Small intestine (tissue), 16 donors: Measurements from ENCODE around the gene SLC16A13. TPM values are rescaled to one million over a fixed set of nuclear protein-coding genes. Genes with fewer than 3 reads are reported as not detected.
"Not testable (repeated sequence)": the region's sequence is repeated elsewhere in the genome, so short reads cannot be mapped to it uniquely, and the experiment has no call there.

Experiments
- DNase-seq, 2 donors: peaks; one replicate each; pipeline versions ENCODE4 v3.0.0 to v3.0.0-alpha.2; 2013
- FAIRE-seq: peaks from 2 replicates; lab custom pipeline; 2012; peaks lifted over from hg19 to GRCh38; lab: Jason Lieb, UNC
- H3K27ac ChIP-seq, 3 donors: one replicate each; pipeline ENCODE4 v1.5.1; 2013; ENCODE audit warnings: low read length in 2 of 3, mild to moderate bottlenecking in 2 of 3, control low read depth in 1 of 3, inconsistent platforms in 1 of 3, low read depth in 1 of 3, moderate library complexity in 1 of 3
- H3K27me3 ChIP-seq, 3 donors: one replicate each; pipeline ENCODE4 v1.6.1; 2013; ENCODE audit warnings: low read length in 3 of 3, inconsistent platforms in 1 of 3; ENCODE audit not compliant: control insufficient read depth in 3 of 3, insufficient read depth in 3 of 3
- H3K36me3 ChIP-seq, 3 donors: one replicate each; pipeline ENCODE4 v1.6.1; 2013; ENCODE audit warnings: low read length in 3 of 3, inconsistent platforms in 1 of 3, low read depth in 1 of 3, mild to moderate bottlenecking in 1 of 3, moderate library complexity in 1 of 3; ENCODE audit not compliant: control insufficient read depth in 3 of 3, insufficient read depth in 2 of 3
- H3K4me1 ChIP-seq, 3 donors: one replicate each; pipeline ENCODE4 v1.6.1; 2013; ENCODE audit warnings: low read length in 2 of 3, inconsistent platforms in 1 of 3, low read depth in 1 of 3, mild to moderate bottlenecking in 1 of 3, moderate library complexity in 1 of 3; ENCODE audit not compliant: control insufficient read depth in 3 of 3, insufficient read depth in 2 of 3
- H3K4me3 ChIP-seq, 3 donors: one replicate each; pipeline ENCODE4 v1.5.1; 2013; ENCODE audit warnings: low read length in 3 of 3, control low read depth in 1 of 3, inconsistent platforms in 1 of 3, low read depth in 1 of 3, mild to moderate bottlenecking in 1 of 3, moderate library complexity in 1 of 3
- H3K9me3 ChIP-seq, 2 donors: one replicate each; pipeline ENCODE4 v1.6.1; 2013; ENCODE audit warnings: low read depth in 1 of 2, low read length in 1 of 2; ENCODE audit not compliant: control insufficient read depth in 2 of 2, insufficient read depth in 1 of 2
- WGBS, 3 donors: extraction: QIAGEN DNeasy Blood & Tissue Kit; methylation state at CpG; one replicate each; pipeline ENCODE4 v1.1.7; 2013; 5-methylcytosine and 5-hydroxymethylcytosine counted together
- long read RNA-seq, 10 donors: transcript quantifications; one replicate each; lab custom pipeline, GENCODE V29; 2026
- polyA plus RNA-seq, 4 donors: library from polyadenylated mRNA; stranded (reverse) in 3 of 4; unstranded in 1 of 4; fragments of 200-250 nt in 3 of 4; fragments of 120-200 nt in 1 of 4; gene quantifications; one replicate each; pipeline versions ENCODE4 v1.2.1 to v1.2.3, GENCODE V29; 2013
- donor health status: healthy with polysubstance abuse.
- donor health status: control.
- donor health status: control.
- donor health status: Bipolar disorder and iron deficiency.
- donor health status: healthy.

Gene SLC16A13, protein sequence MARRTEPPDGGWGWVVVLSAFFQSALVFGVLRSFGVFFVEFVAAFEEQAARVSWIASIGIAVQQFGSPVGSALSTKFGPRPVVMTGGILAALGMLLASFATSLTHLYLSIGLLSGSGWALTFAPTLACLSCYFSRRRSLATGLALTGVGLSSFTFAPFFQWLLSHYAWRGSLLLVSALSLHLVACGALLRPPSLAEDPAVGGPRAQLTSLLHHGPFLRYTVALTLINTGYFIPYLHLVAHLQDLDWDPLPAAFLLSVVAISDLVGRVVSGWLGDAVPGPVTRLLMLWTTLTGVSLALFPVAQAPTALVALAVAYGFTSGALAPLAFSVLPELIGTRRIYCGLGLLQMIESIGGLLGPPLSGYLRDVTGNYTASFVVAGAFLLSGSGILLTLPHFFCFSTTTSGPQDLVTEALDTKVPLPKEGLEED
- polyA plus RNA-seq = 10 to 100 TPM in 1 of 4 donors, 1 to 10 TPM in 3; 1.8 to 11.2 (median 5.0) TPM
- long read RNA-seq, donor 1 = 0 reads
- long read RNA-seq, donor 2, partial matches to known transcripts = 0 of 1 reads
- long read RNA-seq, donor 2, other reads (novel, unspliced or antisense) = 0 of 1 reads
- long read RNA-seq, donor 3, partial matches to known transcripts = 0 of 3 reads
- long read RNA-seq, donor 3, other reads (novel, unspliced or antisense) = 0 of 3 reads
- long read RNA-seq, donor 4 = 0 reads
- long read RNA-seq, donor 5 = 0 reads
- long read RNA-seq, donor 6, partial matches to known transcripts = 0 of 3 reads
- long read RNA-seq, donor 6, other reads (novel, unspliced or antisense) = 0 of 3 reads
- long read RNA-seq, donor 7 = 0 reads
- long read RNA-seq, donor 8 = 0 reads
- long read RNA-seq, donor 9, partial matches to known transcripts = 0 of 2 reads
- long read RNA-seq, donor 9, other reads (novel, unspliced or antisense) = 0 of 2 reads
- long read RNA-seq, donor 10, partial matches to known transcripts = 0 of 1 reads
- long read RNA-seq, donor 10, other reads (novel, unspliced or antisense) = 0 of 1 reads

DNA sequence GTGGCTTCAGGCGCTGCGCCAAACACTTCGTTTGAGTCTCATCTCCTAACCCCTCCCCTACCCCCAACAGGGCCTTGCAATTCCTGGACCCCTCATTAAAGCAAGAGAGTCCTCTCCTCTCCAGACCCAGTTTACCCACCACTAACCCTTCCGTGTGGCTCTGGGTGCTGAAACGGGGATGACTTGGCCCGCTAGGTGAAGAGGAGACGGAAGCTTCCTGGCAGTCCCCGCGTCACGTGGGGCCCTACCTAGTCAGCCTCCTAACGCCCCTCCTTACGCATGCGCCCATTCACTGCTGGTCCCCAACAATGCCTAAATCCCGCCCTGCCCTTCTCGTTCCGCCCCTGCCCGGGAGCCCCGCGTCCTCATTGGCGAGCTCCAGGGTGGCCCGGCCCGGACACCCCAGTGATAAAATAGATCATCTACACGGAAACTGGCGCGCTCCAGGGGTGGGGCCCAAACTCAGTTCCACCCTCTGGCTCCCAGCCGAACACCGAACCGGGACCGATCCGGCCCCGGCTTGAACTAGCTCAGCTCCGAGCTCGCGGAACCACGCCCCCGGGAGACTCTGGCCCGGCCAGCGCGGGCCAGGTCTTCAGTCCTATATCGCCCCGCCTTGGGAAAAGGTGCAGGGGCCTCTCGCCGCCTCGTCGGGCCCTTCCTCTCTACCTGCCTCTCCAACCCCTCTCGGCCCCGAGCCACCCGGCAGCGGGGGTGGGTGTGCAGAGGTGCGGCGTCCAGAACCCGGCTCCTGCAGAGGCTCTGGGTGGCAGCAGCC, at the start of gene SLC16A13:
TSS of gene SLC16A13 (plus strand) at position 425 of the 778 bp plus-strand sequence. CDS start 368 bp downstream, outside the sequence.
- Histone ChIP-seq H3K27me3 (no peaks in the 10 kb centered on the region), H3K4me1 (peaks cover 0 to 33% (median 6%) of the 10 kb centered on the region in 3 donors), H3K27ac (peak within 1 kb of the TSS; percentile 90 to 98 (median 93)), H3K4me3 (peak within 1 kb of the TSS; percentile 77 to 80 (median 77)), H3K36me3 (no peaks in the 10 kb centered on the region), H3K9me3 (no peaks in the 10 kb centered on the region)
- WGBS, 3 donors = 0 to 1% (median 1%) methylated on average over 52 of the region's 52 CpGs
- DNase-seq (peak; percentile 99 to 100), FAIRE-seq (no peak)

DNA sequence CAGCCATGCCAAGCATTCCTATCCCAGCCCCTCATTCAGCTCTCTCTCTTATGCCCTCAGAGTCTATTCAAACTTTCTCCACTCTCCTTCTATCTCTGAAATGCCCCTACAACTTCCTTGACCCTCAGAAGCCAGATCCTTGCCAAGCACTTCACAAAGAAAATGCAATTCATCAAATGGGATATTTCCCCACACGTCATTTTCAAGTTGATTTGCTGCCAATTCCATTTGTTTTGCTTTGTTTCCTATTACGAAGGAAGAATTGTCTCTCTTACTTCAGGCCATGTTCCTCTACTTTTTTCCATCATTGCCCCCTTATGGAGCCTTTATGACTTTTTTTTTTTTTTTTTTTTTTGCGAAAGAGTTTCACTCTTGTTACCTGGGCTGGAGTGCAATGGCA, 49.1 kb upstream of the SLC16A13 start:
- H3K9me3 ChIP-seq = no peaks in the 10 kb centered on the region
- no peaks in the 10 kb centered on the region for H3K4me1 ChIP-seq
- H3K27me3 ChIP-seq = no peaks in the 10 kb centered on the region
- H3K4me3 ChIP-seq = no peak overlapping the region
- no peak for DNase-seq
- WGBS, 3 donors = 69 to 84% (median 76%) methylated on average over 3 of the region's 3 CpGs
- no peaks in the 10 kb centered on the region for H3K36me3 ChIP-seq
- FAIRE-seq = no peak
- H3K27ac ChIP-seq = no peak overlapping the region

DNA sequence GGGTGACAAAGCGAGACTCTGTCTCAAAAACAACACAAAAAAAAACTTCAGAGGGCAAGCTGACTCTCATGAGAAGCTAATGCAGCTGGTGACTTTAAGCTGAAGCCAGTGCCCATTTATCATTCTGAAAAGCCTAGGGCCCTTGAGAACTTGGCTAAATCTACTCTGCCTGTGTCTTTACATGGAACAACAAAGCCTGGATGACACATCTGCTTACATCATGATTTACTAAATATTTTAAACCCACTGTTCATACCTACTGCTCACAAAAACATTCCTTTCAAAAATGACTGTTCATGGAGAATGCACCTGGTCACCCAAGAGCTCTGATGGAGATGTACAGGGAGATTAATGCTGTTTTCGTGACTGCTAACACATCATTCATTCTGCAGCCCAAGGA, 46.0 kb upstream of the SLC16A13 start:
- Histone ChIP-seq H3K4me3 (no peak overlapping the region), H3K27me3 (peaks cover 0 to 1% (median 0%) of the 10 kb centered on the region in 3 donors), H3K9me3 (no peaks in the 10 kb centered on the region), H3K27ac (no peak overlapping the region), H3K4me1 (no peaks in the 10 kb centered on the region), H3K36me3 (no peaks in the 10 kb centered on the region)
- FAIRE-seq (no peak), DNase-seq (no peak)
- 86 to 91% (median 90%) methylated on average over 2 of the region's 2 CpGs for WGBS, 3 donors

DNA sequence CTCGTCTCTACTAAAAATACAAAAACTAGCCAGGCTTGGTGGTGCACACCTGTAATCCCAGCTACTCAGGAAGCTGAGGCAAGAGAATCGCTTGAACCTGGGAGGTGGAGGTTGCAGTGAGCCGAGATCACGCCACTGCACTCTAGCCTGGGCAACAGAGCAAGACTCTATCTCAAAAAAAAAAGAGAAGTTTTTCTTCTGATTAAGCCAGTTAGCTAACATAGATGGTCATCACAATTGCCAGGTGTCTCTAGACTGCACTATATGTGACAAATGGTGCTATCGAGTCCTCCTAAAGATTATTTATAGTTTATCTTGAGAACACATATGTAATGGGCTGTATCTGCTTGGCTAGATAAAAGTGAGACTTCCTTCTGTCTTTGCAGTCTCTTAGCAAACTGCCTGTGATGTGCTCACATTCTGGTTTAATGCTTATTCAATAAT, 42.2 kb upstream of the SLC16A13 start:
- Histone ChIP-seq H3K36me3 (peaks cover 0 to 13% (median 2%) of the 10 kb centered on the region in 3 donors), H3K27me3 (peaks cover 0 to 22% (median 0%) of the 10 kb centered on the region in 3 donors)
- DNase-seq, H3K9me3 ChIP-seq, FAIRE-seq, H3K27ac ChIP-seq, H3K4me3 ChIP-seq, H3K4me1 ChIP-seq: not testable (repeated sequence)
- WGBS, 3 donors = 73 to 80% (median 79%) methylated on average over 5 of the region's 5 CpGs

DNA sequence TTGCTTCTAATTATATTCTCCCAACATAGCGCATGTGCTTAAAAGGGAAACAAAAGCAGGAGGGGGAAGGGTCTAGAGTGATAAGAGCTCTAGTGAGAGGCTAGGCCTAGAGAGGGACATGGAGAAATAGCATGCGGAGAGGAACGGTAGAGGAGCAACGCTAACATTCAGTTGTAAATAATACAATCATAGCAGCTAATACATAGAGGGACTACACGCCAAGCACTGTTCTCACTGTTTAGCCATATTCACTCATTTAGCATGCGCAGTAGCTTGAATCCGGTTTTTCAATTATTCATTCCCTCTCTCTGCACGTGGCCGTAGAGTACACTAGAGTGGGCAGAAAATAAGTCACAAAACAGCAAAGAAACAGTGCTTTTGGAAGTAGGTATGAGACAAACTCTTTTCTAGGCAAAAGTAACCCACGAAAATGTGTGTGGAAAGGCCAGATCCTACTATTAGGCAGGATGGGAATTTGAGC, 41.7 kb upstream of the SLC16A13 start:
- no peak for FAIRE-seq
- Histone ChIP-seq H3K27ac (no peak overlapping the region), H3K27me3 (peaks cover 0 to 22% (median 0%) of the 10 kb centered on the region in 3 donors), H3K36me3 (peaks cover 0 to 18% (median 2%) of the 10 kb centered on the region in 3 donors), H3K4me1 (peaks cover 0 to 8% (median 3%) of the 10 kb centered on the region in 3 donors), H3K9me3 (no peaks in the 10 kb centered on the region), H3K4me3 (no peak overlapping the region)
- DNase-seq = no peak
- 84 to 89% (median 87%) methylated on average over 10 of the region's 10 CpGs for WGBS, 3 donors

DNA sequence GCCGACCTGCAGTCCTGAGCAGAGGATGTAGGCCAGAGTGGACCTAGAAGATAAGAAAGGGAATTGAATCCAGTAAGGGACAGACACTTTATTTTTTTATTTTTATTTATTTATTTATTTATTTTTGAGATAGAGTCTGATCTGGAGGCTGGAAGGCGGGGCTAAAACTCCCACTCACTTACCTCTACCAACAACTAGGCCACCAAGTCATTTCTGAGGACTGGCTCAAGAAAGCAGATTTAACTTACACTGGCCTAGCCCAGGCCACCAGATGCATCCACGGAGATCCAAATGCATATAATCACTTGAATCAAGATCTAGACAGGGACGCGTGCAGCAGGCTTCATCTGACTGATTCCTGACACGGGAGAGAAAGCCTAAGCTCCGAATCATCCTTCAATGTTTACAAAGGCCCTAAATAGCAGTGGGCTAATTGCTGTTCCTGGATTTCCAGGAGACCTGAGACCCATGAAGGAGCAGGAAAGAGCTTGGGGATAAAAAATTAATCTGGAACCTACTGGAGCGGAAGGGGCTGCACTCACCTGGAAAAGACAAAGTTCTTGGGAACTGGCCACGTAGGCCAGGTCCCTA, 41.1 kb upstream of the SLC16A13 start:
- H3K4me1 ChIP-seq = peaks cover 0 to 8% (median 3%) of the 10 kb centered on the region in 3 donors
- H3K9me3 ChIP-seq = no peaks in the 10 kb centered on the region
- FAIRE-seq = no peak
- no peak overlapping the region for H3K4me3 ChIP-seq
- no peak for DNase-seq
- peaks cover 0 to 22% (median 0%) of the 10 kb centered on the region in 3 donors for H3K27me3 ChIP-seq
- H3K36me3 ChIP-seq = peaks cover 4 to 24% (median 4%) of the 10 kb centered on the region in 3 donors
- H3K27ac ChIP-seq = no peak overlapping the region
- WGBS, 3 donors = 87 to 89% (median 88%) methylated on average over 9 of the region's 9 CpGs

DNA sequence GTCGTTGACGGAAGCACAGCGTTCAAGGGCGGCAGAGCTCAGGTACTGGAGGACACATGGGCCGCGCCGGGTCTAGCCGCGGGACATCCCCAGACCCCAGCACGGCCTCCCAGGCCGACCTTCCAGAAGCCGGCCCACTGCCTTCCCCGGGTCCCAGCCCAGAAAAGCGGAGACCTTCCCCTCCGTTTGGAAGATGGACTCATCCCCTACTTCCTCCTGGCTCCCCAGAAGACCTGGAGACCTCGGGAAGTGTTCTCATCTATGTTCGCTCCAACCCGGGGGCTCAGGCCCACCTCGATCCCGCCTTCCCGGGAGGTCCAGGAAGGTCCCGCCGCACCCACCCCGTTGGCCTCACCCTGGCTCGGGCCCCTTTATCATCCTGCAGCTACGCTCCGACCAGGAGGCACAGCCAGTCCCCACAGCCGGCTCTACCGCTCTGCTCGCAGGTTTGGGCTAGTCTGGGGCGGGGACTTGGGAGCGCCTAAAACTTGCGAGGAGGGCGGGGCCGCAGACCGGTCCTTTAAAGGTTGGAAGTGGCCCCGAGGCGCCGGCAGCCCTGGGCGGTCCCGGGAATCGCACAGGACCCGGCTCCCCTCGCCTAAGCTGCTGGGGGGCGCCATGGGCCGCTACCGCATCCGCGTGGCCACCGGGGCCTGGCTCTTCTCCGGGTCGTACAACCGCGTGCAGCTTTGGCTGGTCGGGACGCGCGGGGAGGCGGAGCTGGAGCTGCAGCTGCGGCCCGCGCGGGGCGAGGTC, 40.1 kb upstream of the SLC16A13 start, which contains the start of gene ALOX12:
TSS of gene ALOX12 (plus strand) at position 550 of the 756 bp plus-strand sequence. CDS start at position 619, 69 bp downstream.
- FAIRE-seq (no peak), DNase-seq (peak in 1 of 2 donors; percentile 28)
- Histone ChIP-seq H3K4me3 (peak within 1 kb of the TSS in 1 of 3 donors; percentile 22), H3K36me3 (peaks cover 4 to 30% (median 9%) of the 10 kb centered on the region in 3 donors), H3K27ac (no peak within 1 kb of the TSS), H3K4me1 (peaks cover 0 to 8% (median 3%) of the 10 kb centered on the region in 3 donors), H3K27me3 (peaks cover 0 to 22% (median 0%) of the 10 kb centered on the region in 3 donors), H3K9me3 (no peaks in the 10 kb centered on the region)
- 26 to 42% (median 28%) methylated on average over 61 to 64 of the region's 64 CpGs for WGBS, 3 donors
